Activated T-cell treated with anti-CD3 and anti-CD28 coated beads, Interleukin-2, amount 50 U/mL, for 4 hours (primary cell): ENCODE results near the gene DCBLD2. TPM values are rescaled to one million over a fixed set of nuclear protein-coding genes. Genes with fewer than 3 reads are reported as not detected.

ENCODE experiments used
- ATAC-seq, 2 donors: fragments of 200-7000 bp; cut with Tn5 transposase; one replicate each; pipeline ENCODE4 v1.10.0; 2021
- DNase-seq: peaks from one replicate; pipeline ENCODE4 v3.0.0-alpha.2; 2020
- H3K27me3 Mint-ChIP-seq: one replicate; pipeline ENCODE4 v1.8.0; 2021; ENCODE audit warnings: low read depth, mixed read lengths
- H3K36me3 Mint-ChIP-seq: one replicate; pipeline ENCODE4 v1.8.0; 2022; ENCODE audit warnings: mixed read lengths; ENCODE audit not compliant: insufficient read depth
- H3K4me1 Mint-ChIP-seq: one replicate; pipeline ENCODE4 v1.8.0; 2021; ENCODE audit warnings: low read depth, mixed read lengths
- H3K4me3 Mint-ChIP-seq: one replicate; pipeline ENCODE4 v1.8.0; 2021; ENCODE audit warnings: mild to moderate bottlenecking, moderate library complexity, mixed read lengths
- H3K9me3 Mint-ChIP-seq: one replicate; pipeline ENCODE4 v1.8.0; 2021; ENCODE audit warnings: mixed read lengths
- total RNA-seq, 3 donors: library from RNA; stranded (reverse); gene quantifications; one replicate each; pipeline ENCODE4 v1.2.1, GENCODE V29; 2021

The DCBLD2 gene
- total RNA-seq, 3 donors from 2014 or later = 2.2 to 2.3 (median 2.2) TPM

GRCh38 chr3:98784042-98784441 is 117.5 kb downstream of the DCBLD2 start:
- Mint-ChIP-seq H3K9me3 (no peaks in the 10 kb centered on the region), H3K36me3 (no peaks in the 10 kb centered on the region), H3K4me1 (no peaks in the 10 kb centered on the region), H3K4me3 (no peak overlapping the region), H3K27me3 (peaks cover 12% of the 10 kb centered on the region)
- no peak for DNase-seq
- no peak for ATAC-seq

- ATAC-seq (no peak), DNase-seq (no peak)
- H3K4me1 Mint-ChIP-seq = no peaks in the 10 kb centered on the region
- H3K4me3 Mint-ChIP-seq = no peak overlapping the region
- H3K9me3 Mint-ChIP-seq = no peaks in the 10 kb centered on the region
- peaks cover 9% of the 10 kb centered on the region for H3K27me3 Mint-ChIP-seq
- H3K36me3 Mint-ChIP-seq = no peaks in the 10 kb centered on the region
Measured at GRCh38 chr3:98782824-98783500, 118.5 kb downstream of the DCBLD2 start.

GRCh38 chr3:98780343-98780742 is 121.2 kb downstream of the DCBLD2 start:
- no peak overlapping the region for H3K4me3 Mint-ChIP-seq
- H3K27me3 Mint-ChIP-seq = peaks cover 9% of the 10 kb centered on the region
- no peaks in the 10 kb centered on the region for H3K9me3 Mint-ChIP-seq
- ATAC-seq (no peak), DNase-seq (no peak)
- no peaks in the 10 kb centered on the region for H3K36me3 Mint-ChIP-seq
- no peaks in the 10 kb centered on the region for H3K4me1 Mint-ChIP-seq

- Mint-ChIP-seq H3K4me1 (no peaks in the 10 kb centered on the region), H3K36me3 (no peaks in the 10 kb centered on the region), H3K4me3 (no peak overlapping the region), H3K27me3 (peaks cover 12% of the 10 kb centered on the region), H3K9me3 (no peaks in the 10 kb centered on the region)
- DNase-seq (no peak), ATAC-seq (no peak)
Measured at GRCh38 chr3:98779541-98780335, 121.8 kb downstream of the DCBLD2 start.

GRCh38 chr3:98778852-98779413 is 122.6 kb downstream of the DCBLD2 start:
- H3K4me3 Mint-ChIP-seq = no peak overlapping the region
- ATAC-seq (no peak), DNase-seq (no peak)
- no peaks in the 10 kb centered on the region for H3K4me1 Mint-ChIP-seq
- peaks cover 17% of the 10 kb centered on the region for H3K27me3 Mint-ChIP-seq
- no peaks in the 10 kb centered on the region for H3K9me3 Mint-ChIP-seq
- H3K36me3 Mint-ChIP-seq = no peaks in the 10 kb centered on the region

- ATAC-seq (no peak), DNase-seq (no peak)
- Mint-ChIP-seq H3K4me1 (no peaks in the 10 kb centered on the region), H3K27me3 (peaks cover 17% of the 10 kb centered on the region), H3K36me3 (no peaks in the 10 kb centered on the region), H3K4me3 (no peak overlapping the region), H3K9me3 (no peaks in the 10 kb centered on the region)
Measured at GRCh38 chr3:98778383-98778782, 123.1 kb downstream of the DCBLD2 start.

- peaks cover 17% of the 10 kb centered on the region for H3K27me3 Mint-ChIP-seq
- no peaks in the 10 kb centered on the region for H3K36me3 Mint-ChIP-seq
- H3K9me3 Mint-ChIP-seq = no peaks in the 10 kb centered on the region
- no peaks in the 10 kb centered on the region for H3K4me1 Mint-ChIP-seq
- no peak for ATAC-seq
- DNase-seq = no peak
- H3K4me3 Mint-ChIP-seq = no peak overlapping the region
Measured at GRCh38 chr3:98777801-98778220, 123.7 kb downstream of the DCBLD2 start.

GRCh38 chr3:98777286-98777685 is 124.2 kb downstream of the DCBLD2 start:
- Mint-ChIP-seq H3K36me3 (no peaks in the 10 kb centered on the region), H3K27me3 (peaks cover 17% of the 10 kb centered on the region), H3K9me3 (no peaks in the 10 kb centered on the region), H3K4me1 (no peaks in the 10 kb centered on the region), H3K4me3 (no peak overlapping the region)
- ATAC-seq = no peak
- no peak for DNase-seq

- Mint-ChIP-seq H3K9me3 (no peaks in the 10 kb centered on the region), H3K4me3 (no peak overlapping the region), H3K36me3 (no peaks in the 10 kb centered on the region)
Measured at GRCh38 chr3:98776140-98776493, 125.4 kb downstream of the DCBLD2 start.

GRCh38 chr3:98775459-98776139 is 125.9 kb downstream of the DCBLD2 start:
- Mint-ChIP-seq H3K4me1 (no peaks in the 10 kb centered on the region), H3K27me3 (peaks cover 16% of the 10 kb centered on the region), H3K9me3 (no peaks in the 10 kb centered on the region), H3K4me3 (no peak overlapping the region), H3K36me3 (no peaks in the 10 kb centered on the region)
- DNase-seq = no peak
- no peak for ATAC-seq

More at GRCh38 chr3:98776140-98776493, 125.4 kb downstream of the DCBLD2 start:
- H3K4me1 Mint-ChIP-seq = no peaks in the 10 kb centered on the region
- DNase-seq (no peak), ATAC-seq (no peak)
- H3K27me3 Mint-ChIP-seq = peaks cover 19% of the 10 kb centered on the region

- DNase-seq (no peak), ATAC-seq (no peak)
- no peaks in the 10 kb centered on the region for H3K9me3 Mint-ChIP-seq
- no peaks in the 10 kb centered on the region for H3K36me3 Mint-ChIP-seq
- H3K4me1 Mint-ChIP-seq = peaks cover 3% of the 10 kb centered on the region
- H3K4me3 Mint-ChIP-seq = no peak overlapping the region
- H3K27me3 Mint-ChIP-seq = peaks cover 22% of the 10 kb centered on the region
Measured at GRCh38 chr3:98772022-98772421, 129.5 kb downstream of the DCBLD2 start.

- H3K36me3 Mint-ChIP-seq = no peaks in the 10 kb centered on the region
- DNase-seq = no peak
- no peak for ATAC-seq
- H3K4me1 Mint-ChIP-seq = peaks cover 3% of the 10 kb centered on the region
- no peak overlapping the region for H3K4me3 Mint-ChIP-seq
- H3K9me3 Mint-ChIP-seq = no peaks in the 10 kb centered on the region
- H3K27me3 Mint-ChIP-seq = peaks cover 20% of the 10 kb centered on the region
Measured at GRCh38 chr3:98770261-98771039, 131.0 kb downstream of the DCBLD2 start.

- H3K36me3 Mint-ChIP-seq = no peaks in the 10 kb centered on the region
- DNase-seq (no peak), ATAC-seq (no peak)
- no peak overlapping the region for H3K4me3 Mint-ChIP-seq
- H3K9me3 Mint-ChIP-seq = no peaks in the 10 kb centered on the region
- peaks cover 3% of the 10 kb centered on the region for H3K4me1 Mint-ChIP-seq
- peaks cover 14% of the 10 kb centered on the region for H3K27me3 Mint-ChIP-seq
Measured at GRCh38 chr3:98769448-98769847, 132.0 kb downstream of the DCBLD2 start.

GRCh38 chr3:98768961-98769360 is 132.5 kb downstream of the DCBLD2 start:
- peaks cover 3% of the 10 kb centered on the region for H3K4me1 Mint-ChIP-seq
- H3K27me3 Mint-ChIP-seq = peaks cover 12% of the 10 kb centered on the region
- no peaks in the 10 kb centered on the region for H3K36me3 Mint-ChIP-seq
- no peak overlapping the region for H3K4me3 Mint-ChIP-seq
- no peak for DNase-seq
- no peaks in the 10 kb centered on the region for H3K9me3 Mint-ChIP-seq
- ATAC-seq = no peak
